GM12891 (cell line): ENCODE measurements around the gene STX17.

Experiments used
- PAX5 ChIP-seq: IDR thresholded peaks from 2 replicates; pipeline ENCODE4 v1.6.1; 2011; ENCODE audit warnings: low read length, moderate library complexity, mild to moderate bottlenecking; ENCODE audit not compliant: insufficient read depth, severe bottlenecking
- POLR2A ChIP-seq: IDR thresholded peaks from 2 replicates; pipeline ENCODE4 v1.6.1; 2011; ENCODE audit warnings: low read depth, low read length, control low read depth
- POLR2AphosphoS5 ChIP-seq: IDR thresholded peaks from 2 replicates; pipeline ENCODE4 v1.6.1; 2011; ENCODE audit warnings: low read depth, low read length, control low read depth
- POU2F2 ChIP-seq: IDR thresholded peaks from 2 replicates; pipeline ENCODE4 v1.6.1; 2011; ENCODE audit warnings: low read depth, mild to moderate bottlenecking, control low read depth, low read length, moderate library complexity
- SPI1 ChIP-seq: IDR thresholded peaks from 2 replicates; pipeline ENCODE4 v1.6.1; 2011; ENCODE audit warnings: low read depth, low read length, control low read depth
- TAF1 ChIP-seq: IDR thresholded peaks from 2 replicates; pipeline ENCODE4 v1.6.1; 2011; ENCODE audit warnings: low read depth, low read length, control low read depth

DNA sequence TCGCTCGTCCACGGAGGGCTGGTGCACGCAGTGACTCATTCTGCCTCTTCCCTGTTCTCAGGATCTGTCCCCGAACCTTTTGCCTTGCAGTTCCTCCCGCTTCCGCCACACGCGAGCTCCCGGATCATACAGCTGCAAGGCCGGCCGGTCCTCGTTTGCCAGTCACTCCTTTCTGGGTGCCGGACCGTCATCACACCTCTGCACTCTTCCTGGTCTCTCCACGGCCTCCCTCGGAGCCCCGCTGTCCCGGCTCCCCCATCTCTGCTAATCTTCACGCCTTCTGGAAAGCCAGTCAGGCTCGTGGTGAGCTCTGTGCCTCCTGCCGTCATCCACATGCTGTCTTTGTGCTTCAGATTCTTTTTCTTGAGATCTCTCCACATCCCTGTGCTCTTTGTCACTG, 91.8 kb downstream of the STX17 start:
- no peak for TF ChIP-seq POLR2A
- no peak for TF ChIP-seq TAF1
- no peak for TF ChIP-seq POLR2AphosphoS5
- no peak for TF ChIP-seq POU2F2
- TF ChIP-seq PAX5: no peak
- no peak for TF ChIP-seq SPI1
